ENCODE measurements around the gene SLC9A6.

The SLC9A6 gene

DNA sequence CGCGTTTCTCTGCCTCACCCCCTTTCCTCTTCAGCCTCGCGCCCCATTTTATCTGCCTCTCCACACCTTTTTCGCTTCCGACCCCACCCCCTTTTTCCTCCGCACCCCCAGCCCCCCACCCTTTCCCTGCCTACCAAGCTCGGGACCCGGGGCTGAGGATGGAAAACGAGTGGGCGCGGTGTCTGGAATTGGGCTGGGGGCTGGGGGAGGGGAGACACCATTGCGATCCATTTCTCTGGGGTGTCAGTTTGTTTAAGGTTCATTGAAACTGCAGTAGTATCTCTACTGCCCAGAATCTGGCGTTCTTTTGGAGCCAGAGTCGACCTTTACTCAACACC, 707 bp downstream of the SLC9A6 start:
- TF ChIP-seq, protein P1, sequence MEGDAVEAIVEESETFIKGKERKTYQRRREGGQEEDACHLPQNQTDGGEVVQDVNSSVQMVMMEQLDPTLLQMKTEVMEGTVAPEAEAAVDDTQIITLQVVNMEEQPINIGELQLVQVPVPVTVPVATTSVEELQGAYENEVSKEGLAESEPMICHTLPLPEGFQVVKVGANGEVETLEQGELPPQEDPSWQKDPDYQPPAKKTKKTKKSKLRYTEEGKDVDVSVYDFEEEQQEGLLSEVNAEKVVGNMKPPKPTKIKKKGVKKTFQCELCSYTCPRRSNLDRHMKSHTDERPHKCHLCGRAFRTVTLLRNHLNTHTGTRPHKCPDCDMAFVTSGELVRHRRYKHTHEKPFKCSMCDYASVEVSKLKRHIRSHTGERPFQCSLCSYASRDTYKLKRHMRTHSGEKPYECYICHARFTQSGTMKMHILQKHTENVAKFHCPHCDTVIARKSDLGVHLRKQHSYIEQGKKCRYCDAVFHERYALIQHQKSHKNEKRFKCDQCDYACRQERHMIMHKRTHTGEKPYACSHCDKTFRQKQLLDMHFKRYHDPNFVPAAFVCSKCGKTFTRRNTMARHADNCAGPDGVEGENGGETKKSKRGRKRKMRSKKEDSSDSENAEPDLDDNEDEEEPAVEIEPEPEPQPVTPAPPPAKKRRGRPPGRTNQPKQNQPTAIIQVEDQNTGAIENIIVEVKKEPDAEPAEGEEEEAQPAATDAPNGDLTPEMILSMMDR (IDR thresholded peaks at IDR 0.05; ENCODE audit: extremely low read depth, missing control alignments) = no peak
- peak; percentile 4 for DNase-seq (ENCODE audit: low spot score)

DNA sequence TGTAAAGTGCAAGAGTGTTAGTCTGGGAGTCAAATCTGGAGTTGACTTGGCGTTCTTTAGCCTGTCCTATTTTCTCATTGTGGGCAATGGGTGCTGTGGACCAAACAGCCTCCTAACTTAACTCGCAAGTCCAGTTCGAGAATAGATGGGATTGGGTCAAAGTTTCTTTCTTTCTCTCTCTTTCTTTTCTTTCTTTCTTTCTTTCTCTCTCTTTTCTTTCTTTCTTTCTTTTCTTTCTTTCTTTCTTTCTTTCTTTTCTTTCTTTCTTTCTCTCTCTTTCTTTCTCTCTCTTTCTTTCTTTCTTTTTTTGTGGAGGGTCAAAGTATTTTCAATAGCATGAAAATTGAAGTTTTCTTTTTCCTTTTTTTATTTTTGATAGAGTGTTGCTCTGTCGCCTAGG, 3.0 kb downstream of the SLC9A6 start:
- TF ChIP-seq, protein P1 (IDR thresholded peaks at IDR 0.05; ENCODE audit: extremely low read depth, missing control alignments) = no peak
- no peak for DNase-seq (ENCODE audit: low spot score)

DNA sequence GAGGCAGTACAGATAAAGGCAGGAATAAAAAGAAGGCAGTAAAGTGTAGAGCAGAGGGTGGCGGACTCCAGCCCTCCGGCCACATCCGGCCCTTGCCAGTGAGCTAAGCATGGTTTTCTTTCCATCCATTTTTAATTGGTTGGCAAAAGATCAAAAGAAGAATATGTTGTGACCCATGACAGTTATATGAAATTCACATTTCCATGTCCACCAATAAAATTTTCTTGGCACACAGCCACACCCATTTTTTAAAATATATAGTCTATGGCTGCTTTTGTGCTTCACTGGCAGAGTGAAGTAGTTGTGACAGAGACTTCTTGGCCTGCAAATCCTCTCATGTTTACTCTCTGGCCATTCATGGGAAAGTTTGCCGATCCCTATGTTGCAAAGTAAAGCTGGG, 29.8 kb downstream of the SLC9A6 start:
- DNase-seq (ENCODE audit: low spot score) = no peak
- TF ChIP-seq, protein P1 (IDR thresholded peaks at IDR 0.05; ENCODE audit: extremely low read depth, missing control alignments) = no peak

DNA sequence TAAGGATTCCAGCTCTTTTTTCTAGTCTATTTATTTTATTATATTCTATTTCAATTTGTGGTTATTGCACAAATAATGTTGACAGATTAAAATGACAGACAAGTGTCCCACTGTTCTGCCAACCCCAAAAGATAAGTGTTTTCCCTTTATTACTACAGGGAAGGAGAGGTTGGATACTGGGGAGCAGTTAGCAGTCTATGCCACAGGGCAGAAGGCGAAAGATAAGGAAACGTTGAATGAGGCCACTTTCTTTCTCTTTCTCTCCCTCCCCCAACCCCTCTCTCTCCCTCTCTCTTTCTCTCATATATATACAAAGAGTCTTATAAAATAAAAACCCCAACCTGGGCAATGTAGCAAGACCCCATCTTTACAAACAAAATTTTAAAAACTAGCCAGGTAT, 31.6 kb downstream of the SLC9A6 start:
- no peak for DNase-seq (ENCODE audit: low spot score)
- TF ChIP-seq, protein P1 (IDR thresholded peaks at IDR 0.05; ENCODE audit: extremely low read depth, missing control alignments) = no peak

DNA sequence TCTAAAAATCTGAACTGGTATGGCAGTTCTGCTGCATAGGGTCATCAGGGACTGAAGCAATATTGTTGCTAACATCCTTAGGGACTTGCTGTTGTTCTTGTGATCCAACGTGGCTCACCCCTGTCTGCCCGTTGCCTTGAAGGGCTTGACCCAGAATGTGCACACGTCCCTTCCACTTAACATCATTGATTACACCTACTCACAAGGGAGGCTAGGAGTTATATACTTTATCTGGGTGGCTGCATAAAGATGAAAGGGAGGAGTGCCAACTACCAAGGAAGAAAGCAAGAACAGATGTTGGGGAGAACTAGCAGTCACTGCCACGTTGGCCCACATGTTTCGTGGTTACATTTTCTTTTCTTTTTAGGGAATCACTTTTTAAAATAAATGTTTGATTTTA, 34.0 kb downstream of the SLC9A6 start:
- no peak for DNase-seq (ENCODE audit: low spot score)
- TF ChIP-seq, protein P1 (IDR thresholded peaks at IDR 0.05; ENCODE audit: extremely low read depth, missing control alignments) = no peak

DNA sequence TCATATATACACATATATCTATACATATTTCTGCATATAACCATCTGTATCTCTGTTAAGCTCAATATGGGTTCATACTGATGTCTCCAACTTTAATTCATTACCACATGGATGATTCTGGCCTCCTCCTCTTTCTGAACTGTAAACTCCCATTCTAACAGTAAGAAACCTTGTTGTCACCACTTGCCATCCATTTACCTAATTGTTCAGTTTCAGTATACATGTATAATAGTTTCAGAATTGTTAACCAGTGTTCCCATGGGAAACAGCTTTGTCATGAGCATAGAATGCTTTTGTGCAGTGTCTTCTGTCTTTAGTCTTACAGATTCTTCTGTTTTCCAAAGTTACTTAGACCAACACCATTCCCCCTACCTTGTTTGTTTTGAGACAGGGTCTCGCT, 35.9 kb downstream of the SLC9A6 start:
- TF ChIP-seq, protein P1 (IDR thresholded peaks at IDR 0.05; ENCODE audit: extremely low read depth, missing control alignments) = no peak
- peak; percentile 6 for DNase-seq (ENCODE audit: low spot score)

DNA sequence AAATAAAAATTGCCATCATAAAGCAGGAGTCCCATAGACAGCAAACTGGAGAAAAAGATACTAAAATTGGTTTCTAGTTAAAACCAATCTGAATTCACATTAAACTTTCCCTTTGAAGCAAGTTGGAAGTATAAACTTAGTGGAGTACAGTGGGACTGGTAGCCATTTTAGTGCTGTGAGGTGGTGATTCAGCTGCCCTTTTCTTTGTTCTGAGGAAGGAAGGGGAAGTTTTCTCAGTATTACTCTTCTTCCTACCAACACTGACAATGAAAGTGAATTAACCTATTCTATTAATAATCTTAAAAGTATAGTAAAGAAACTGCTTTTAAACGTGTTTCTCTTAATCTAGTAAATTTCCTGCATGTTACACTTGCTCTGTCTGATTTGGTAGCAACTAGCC, 36.7 kb downstream of the SLC9A6 start:
- TF ChIP-seq, protein P1 (IDR thresholded peaks at IDR 0.05; ENCODE audit: extremely low read depth, missing control alignments) = no peak
- DNase-seq (ENCODE audit: low spot score) = peak; percentile 9

Measured in GM20000 (cell line).